ENCODE data around the gene FBXL7. TPM values are rescaled to one million over a fixed set of nuclear protein-coding genes. Genes with fewer than 3 reads are reported as not detected.

FBXL7 gene
- total and polyA plus RNA-seq, 8 donors: 0.35 to 2.4 (median 1.2) TPM

GRCh38 chr5:15570491-15570890 is 70.5 kb downstream of the FBXL7 start:
- FAIRE-seq: no peak

GRCh38 chr5:15571081-15571480 is 71.1 kb downstream of the FBXL7 start:
- Histone ChIP-seq H3K27ac (no peak overlapping the region), H3K4me1 (no peaks in the 10 kb centered on the region), H3K9me3 (no peaks in the 10 kb centered on the region), H3K27me3 (no peaks in the 10 kb centered on the region), H3K4me3 (no peak overlapping the region), H3K36me3 (no peaks in the 10 kb centered on the region)
- intact Hi-C loops (cut with DNase I): no loop called here
- FAIRE-seq (no peak), ATAC-seq (no peak), DNase-seq (no peak)
- TF ChIP-seq CTCF (IDR thresholded peaks at IDR 0.05): no peak
- WGBS, 2 donors: 35 to 38% methylated on average over 1 of the region's 1 CpG

More at GRCh38 chr5:15570491-15570890, 70.5 kb downstream of the FBXL7 start:
- no peaks in the 10 kb centered on the region for H3K9me3 ChIP-seq
- DNase-seq (no peak), ATAC-seq (no peak)
- no peak for TF ChIP-seq CTCF (IDR thresholded peaks at IDR 0.05)
- intact Hi-C loops (cut with DNase I): no loop called here
- no peaks in the 10 kb centered on the region for H3K4me1 ChIP-seq
- 59 to 69% methylated on average over 5 of the region's 5 CpGs for WGBS, 2 donors
- H3K27ac ChIP-seq: no peak overlapping the region
- H3K27me3 ChIP-seq: no peaks in the 10 kb centered on the region
- H3K4me3 ChIP-seq: no peak overlapping the region
- H3K36me3 ChIP-seq: no peaks in the 10 kb centered on the region

- Histone ChIP-seq H3K27ac (no peak overlapping the region), H3K4me1 (no peaks in the 10 kb centered on the region), H3K4me3 (no peak overlapping the region), H3K36me3 (no peaks in the 10 kb centered on the region), H3K9me3 (no peaks in the 10 kb centered on the region), H3K27me3 (no peaks in the 10 kb centered on the region)
- intact Hi-C loops (cut with DNase I): no loop called here
- DNase-seq (no peak), FAIRE-seq (no peak), ATAC-seq (no peak)
- no peak for TF ChIP-seq CTCF (IDR thresholded peaks at IDR 0.05)
- 63 to 76% methylated on average over 7 of the region's 7 CpGs for WGBS, 2 donors
These were observed 71.6 kb downstream of the FBXL7 start for GRCh38 chr5:15571618-15572017.

- Histone ChIP-seq H3K27ac (no peak overlapping the region), H3K27me3 (no peaks in the 10 kb centered on the region), H3K9me3 (no peaks in the 10 kb centered on the region), H3K4me1 (no peaks in the 10 kb centered on the region), H3K36me3 (no peaks in the 10 kb centered on the region), H3K4me3 (no peak overlapping the region)
- 37 to 57% methylated on average over 4 of the region's 4 CpGs for WGBS, 2 donors
- ATAC-seq: no peak
- intact Hi-C loops (cut with DNase I): no loop called here
- no peak for FAIRE-seq
- DNase-seq: no peak
- no peak for TF ChIP-seq CTCF (IDR thresholded peaks at IDR 0.05)
These were observed 73.6 kb downstream of the FBXL7 start for GRCh38 chr5:15573590-15573989.

GRCh38 chr5:15574128-15574527 is 74.1 kb downstream of the FBXL7 start:
- no peaks in the 10 kb centered on the region for H3K4me1 ChIP-seq
- no peak for TF ChIP-seq CTCF (IDR thresholded peaks at IDR 0.05)
- WGBS, 2 donors: 40 to 47% methylated on average over 1 of the region's 1 CpG
- ATAC-seq (no peak), DNase-seq (no peak), FAIRE-seq (no peak)
- intact Hi-C loops (cut with DNase I): no loop called here
- H3K27me3 ChIP-seq: no peaks in the 10 kb centered on the region
- H3K27ac ChIP-seq: no peak overlapping the region
- H3K4me3 ChIP-seq: no peak overlapping the region
- H3K36me3 ChIP-seq: no peaks in the 10 kb centered on the region
- H3K9me3 ChIP-seq: no peaks in the 10 kb centered on the region
